Coronary artery (tissue), 2 donors: ENCODE measurements around the gene OPHN1.
"Not testable (repeated sequence)": the region's sequence is repeated elsewhere in the genome, so short reads cannot be mapped to it uniquely, and the experiment has no call there.

ENCODE experiments used
- DNase-seq: peaks from one replicate; pipeline ENCODE4 v3.0.0-alpha.2; 2017; ENCODE audit warnings: low spot score
- H3K27ac ChIP-seq, 2 donors: fragments of 200-600 bp; sonication (generic); one replicate each; pipeline ENCODE4 v1.5.1; 2016 to 2019
- H3K4me3 ChIP-seq: fragments of 200-600 bp; sonication (generic); 2 replicates; pipeline ENCODE4 v1.5.1; 2016; ENCODE audit warnings: mild to moderate bottlenecking, moderate library complexity
- TF ChIP-seq, protein P1 (sequence below): fragments of 200-600 bp; sonication (generic); IDR thresholded peaks from one replicate; pipeline ENCODE4 v1.5.1; 2019; ENCODE audit warnings: antibody characterized with exemption

Gene OPHN1

DNA sequence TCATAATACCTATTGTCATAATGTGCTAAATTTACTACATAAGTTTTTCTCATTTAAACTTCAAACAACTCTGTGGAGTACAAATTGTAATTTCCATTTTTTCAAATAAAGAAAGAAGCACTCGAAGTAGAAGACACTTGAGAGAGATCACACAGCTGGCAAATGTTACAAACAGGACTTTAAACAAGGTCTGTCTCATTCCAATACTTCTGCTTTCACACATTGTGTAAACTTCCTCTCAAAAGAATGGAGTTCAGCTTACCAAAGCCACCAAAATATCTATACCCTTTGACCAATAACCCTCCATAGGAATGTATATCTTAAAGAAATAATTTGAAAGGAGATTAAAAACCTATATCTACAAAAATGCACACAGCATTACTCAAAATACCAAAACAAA is 88.3 kb downstream of the OPHN1 start:
- Histone ChIP-seq H3K4me3 (no peak overlapping the region), H3K27ac (no peak overlapping the region)
- TF ChIP-seq, protein P1, sequence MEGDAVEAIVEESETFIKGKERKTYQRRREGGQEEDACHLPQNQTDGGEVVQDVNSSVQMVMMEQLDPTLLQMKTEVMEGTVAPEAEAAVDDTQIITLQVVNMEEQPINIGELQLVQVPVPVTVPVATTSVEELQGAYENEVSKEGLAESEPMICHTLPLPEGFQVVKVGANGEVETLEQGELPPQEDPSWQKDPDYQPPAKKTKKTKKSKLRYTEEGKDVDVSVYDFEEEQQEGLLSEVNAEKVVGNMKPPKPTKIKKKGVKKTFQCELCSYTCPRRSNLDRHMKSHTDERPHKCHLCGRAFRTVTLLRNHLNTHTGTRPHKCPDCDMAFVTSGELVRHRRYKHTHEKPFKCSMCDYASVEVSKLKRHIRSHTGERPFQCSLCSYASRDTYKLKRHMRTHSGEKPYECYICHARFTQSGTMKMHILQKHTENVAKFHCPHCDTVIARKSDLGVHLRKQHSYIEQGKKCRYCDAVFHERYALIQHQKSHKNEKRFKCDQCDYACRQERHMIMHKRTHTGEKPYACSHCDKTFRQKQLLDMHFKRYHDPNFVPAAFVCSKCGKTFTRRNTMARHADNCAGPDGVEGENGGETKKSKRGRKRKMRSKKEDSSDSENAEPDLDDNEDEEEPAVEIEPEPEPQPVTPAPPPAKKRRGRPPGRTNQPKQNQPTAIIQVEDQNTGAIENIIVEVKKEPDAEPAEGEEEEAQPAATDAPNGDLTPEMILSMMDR = no peak
- no peak for DNase-seq

DNA sequence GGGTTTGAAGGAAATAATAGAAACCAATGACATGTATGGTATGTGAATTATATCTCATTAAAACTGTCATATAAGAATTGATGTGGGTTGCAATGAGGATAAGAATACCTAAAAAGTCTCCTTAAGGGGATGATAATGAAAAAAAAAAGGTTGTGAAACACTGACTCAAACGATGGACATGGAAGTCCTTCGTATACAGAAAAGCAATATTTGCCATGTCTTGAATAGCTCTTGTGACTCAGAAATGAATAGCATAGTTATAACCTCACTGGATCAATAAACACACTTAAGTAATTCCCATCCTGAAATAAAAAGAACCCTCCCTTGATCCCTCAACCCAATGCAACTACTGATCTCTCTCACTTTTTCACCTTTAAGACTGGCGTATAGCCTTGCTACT is 89.7 kb downstream of the OPHN1 start:
- TF ChIP-seq, protein P1 = no peak
- no peak for DNase-seq
- H3K27ac ChIP-seq = no peak overlapping the region
- no peak overlapping the region for H3K4me3 ChIP-seq

DNA sequence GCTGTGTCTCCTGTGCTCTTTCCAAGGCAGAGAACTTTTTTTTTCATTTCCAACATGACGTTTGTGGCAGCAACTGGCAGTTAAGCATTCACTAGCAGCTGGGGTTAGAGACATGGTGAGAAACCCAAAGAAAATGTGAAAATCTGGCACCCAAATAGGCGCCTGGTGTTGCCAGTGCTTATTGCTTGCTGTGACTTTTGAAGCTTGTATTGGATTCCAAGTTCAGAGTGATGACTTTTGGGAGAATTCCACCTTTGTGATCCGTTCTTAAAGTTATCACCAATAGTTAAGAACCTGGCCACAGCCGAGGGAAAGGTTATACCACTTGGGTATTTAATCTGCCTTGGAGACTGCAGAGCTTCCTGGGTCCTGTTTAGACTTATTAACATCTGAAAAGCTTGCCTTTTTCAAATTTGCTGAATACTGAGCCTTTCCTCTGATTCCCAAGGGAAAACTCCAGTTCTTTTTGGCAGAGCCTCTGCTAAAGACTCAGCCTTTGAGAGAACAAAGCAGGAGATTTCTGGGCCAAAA is 101.0 kb downstream of the OPHN1 start:
- Histone ChIP-seq H3K4me3 (no peak overlapping the region), H3K27ac (no peak overlapping the region)
- TF ChIP-seq, protein P1 = no peak
- DNase-seq = no peak

DNA sequence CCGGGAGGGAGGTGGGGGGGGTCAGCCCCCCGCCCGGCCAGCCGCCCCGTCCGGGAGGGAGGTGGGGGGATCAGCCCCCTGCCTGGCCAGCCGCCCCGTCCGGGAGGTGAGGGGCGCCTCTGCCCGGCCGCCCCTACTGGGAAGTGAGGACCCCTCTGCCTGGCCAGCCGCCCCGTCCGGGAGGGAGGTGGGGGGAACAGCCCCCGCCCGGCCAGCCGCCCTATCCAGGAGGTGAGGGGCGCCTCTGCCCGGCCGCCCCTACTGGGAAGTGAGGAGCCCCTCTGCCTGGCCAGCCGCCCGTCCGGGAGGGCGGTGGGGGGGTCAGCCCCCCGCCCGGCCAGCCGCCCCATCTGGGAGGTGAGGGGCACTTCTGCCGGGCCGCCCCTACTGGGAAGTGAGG is 106.5 kb downstream of the OPHN1 start:
- not testable (repeated sequence) for H3K27ac ChIP-seq, H3K4me3 ChIP-seq, DNase-seq

DNA sequence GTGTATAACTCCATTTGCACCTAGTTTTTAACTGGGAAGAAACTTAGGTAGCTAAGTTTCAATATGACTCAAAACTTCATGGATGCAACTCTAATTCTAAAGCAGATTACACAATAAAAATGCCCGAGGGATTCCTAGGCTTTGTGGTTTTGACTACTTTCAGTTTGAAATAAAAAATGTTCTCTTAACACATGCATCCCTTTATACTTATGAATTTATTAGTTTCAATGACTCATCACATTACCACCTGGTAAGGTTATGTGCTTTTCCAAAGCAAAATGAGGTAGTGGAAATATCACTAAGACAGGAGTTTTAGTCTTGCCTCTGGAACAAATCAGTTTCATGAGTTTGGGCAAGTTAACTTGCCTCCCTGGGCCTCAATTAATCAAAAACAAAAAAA is 125.5 kb downstream of the OPHN1 start:
- H3K4me3 ChIP-seq = no peak overlapping the region
- no peak for DNase-seq
- no peak overlapping the region for H3K27ac ChIP-seq
- TF ChIP-seq, protein P1 = no peak

DNA sequence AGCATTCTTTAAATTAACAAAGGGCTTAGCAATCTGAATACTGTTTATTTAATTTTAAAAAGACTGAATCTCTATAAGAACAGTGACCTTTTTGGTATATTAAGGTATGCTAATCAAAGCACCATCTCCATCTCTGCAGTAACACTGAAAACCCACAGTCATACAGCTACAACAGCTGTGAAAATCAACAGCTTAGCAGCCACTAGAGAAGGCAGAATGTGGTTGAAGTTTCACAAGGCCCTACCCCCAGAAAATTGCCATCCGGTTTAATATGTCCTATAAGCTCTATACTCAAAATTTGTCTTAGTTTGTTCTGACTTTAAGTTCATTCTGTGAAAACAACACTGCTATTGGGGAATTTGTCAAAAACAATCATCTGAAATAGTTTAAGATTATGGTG is 128.7 kb downstream of the OPHN1 start:
- no peak for DNase-seq
- TF ChIP-seq, protein P1 = no peak
- Histone ChIP-seq H3K4me3 (no peak overlapping the region), H3K27ac (no peak overlapping the region)

DNA sequence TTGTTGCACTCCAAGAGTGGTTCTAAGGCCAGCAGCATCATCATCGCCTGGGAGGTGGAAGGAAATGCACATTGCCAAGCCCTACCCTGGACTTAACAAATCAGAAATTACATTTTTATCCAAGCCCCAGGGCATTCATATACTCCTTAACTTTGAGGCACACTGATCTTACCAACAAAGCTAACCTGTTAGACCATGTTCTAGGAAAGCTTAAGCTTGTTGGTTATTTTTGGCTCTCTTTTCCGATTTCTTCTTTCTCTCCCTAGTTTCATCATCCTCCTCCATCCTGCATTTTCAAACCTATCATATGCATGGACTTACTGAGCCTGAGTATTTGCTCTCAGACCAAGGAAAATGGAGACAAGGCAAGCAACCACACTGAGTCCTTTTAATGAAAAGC is 133.4 kb downstream of the OPHN1 start:
- TF ChIP-seq, protein P1 = no peak
- H3K4me3 ChIP-seq = no peak overlapping the region
- no peak overlapping the region for H3K27ac ChIP-seq
- DNase-seq = no peak

DNA sequence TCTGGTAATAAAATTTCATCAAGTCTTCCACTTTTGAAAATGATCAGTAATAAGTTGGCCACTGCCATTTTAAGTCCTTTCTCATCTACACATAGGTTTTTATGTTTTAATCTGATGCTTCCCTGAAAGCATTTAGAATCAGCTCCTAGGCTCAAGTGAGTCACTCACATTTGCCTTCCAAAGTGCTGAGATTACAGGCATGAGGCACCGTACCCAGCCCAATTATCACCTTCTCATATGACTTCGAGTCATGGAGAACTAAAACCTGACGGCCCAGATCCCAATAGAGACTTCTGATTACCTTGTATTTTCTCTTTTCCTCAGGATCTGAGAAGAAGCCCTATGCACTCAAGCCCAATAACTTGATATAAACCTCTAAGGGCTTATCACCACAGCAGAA is 140.8 kb downstream of the OPHN1 start:
- H3K27ac ChIP-seq = no peak overlapping the region
- TF ChIP-seq, protein P1 = no peak
- no peak for DNase-seq
- H3K4me3 ChIP-seq = no peak overlapping the region
